ENCODE measurements around the gene CTPS1. TPM values are rescaled to one million over a fixed set of nuclear protein-coding genes. Genes with fewer than 3 reads are reported as not detected.
A peak's percentile ranks its signal among the peaks of the same experiment; 100 is the strongest.

CTPS1 gene
- total and polyA plus RNA-seq, 10 donors: 7.9 to 27.7 (median 16.1) TPM

DNA sequence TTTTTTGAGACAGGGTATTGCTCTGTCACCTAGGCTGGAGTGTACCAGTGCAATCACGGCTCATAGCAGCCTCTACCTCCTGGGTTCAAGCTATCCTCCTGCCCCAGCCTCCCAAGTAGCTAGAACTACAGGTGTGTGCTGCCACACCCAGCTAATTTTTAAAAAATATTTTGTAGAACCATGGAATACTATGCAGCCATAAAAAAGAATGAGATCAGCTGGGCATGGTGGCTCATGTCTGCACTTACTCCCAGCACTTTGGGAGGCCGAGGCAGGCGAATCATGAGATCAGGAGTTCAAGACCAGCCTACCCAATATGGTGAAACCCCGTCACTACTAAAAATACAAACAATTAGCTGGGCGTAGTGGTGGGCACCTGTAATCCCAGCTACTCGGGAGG, 29.9 kb upstream of the CTPS1 start:
- Histone ChIP-seq H3K27ac (peak overlapping the region in 1 of 8 donors; percentile 60), H3K9me3 (no peaks in the 10 kb centered on the region), H3K4me3 (no peak overlapping the region), H3K36me3 (no peaks in the 10 kb centered on the region), H3K4me1 (peaks cover 0 to 27% (median 14%) of the 10 kb centered on the region in 6 donors), H3K27me3 (replicated peaks in 1 of 7) (peaks cover 0 to 34% (median 3%) of the 10 kb centered on the region in 7 donors)
- TF ChIP-seq, protein P1, sequence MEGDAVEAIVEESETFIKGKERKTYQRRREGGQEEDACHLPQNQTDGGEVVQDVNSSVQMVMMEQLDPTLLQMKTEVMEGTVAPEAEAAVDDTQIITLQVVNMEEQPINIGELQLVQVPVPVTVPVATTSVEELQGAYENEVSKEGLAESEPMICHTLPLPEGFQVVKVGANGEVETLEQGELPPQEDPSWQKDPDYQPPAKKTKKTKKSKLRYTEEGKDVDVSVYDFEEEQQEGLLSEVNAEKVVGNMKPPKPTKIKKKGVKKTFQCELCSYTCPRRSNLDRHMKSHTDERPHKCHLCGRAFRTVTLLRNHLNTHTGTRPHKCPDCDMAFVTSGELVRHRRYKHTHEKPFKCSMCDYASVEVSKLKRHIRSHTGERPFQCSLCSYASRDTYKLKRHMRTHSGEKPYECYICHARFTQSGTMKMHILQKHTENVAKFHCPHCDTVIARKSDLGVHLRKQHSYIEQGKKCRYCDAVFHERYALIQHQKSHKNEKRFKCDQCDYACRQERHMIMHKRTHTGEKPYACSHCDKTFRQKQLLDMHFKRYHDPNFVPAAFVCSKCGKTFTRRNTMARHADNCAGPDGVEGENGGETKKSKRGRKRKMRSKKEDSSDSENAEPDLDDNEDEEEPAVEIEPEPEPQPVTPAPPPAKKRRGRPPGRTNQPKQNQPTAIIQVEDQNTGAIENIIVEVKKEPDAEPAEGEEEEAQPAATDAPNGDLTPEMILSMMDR (IDR thresholded peaks at IDR 0.05 in 8 of 11, conservative IDR thresholded peaks at IDR 0.05 in 3 of 11): no peak
- TF ChIP-seq POLR2A (IDR thresholded peaks at IDR 0.05): no peak
- WGBS, 5 donors: 83 to 96% (median 88%) methylated on average over 6 of the region's 6 CpGs
- intact Hi-C loops (cut with DNase I; ENCODE audit: low total_unique reads): loop anchor here (5.0 kb wide), 1 partner anchor 87 kb away; the partner anchor contains the start of gene CITED4
- DNase-seq: no peak

DNA sequence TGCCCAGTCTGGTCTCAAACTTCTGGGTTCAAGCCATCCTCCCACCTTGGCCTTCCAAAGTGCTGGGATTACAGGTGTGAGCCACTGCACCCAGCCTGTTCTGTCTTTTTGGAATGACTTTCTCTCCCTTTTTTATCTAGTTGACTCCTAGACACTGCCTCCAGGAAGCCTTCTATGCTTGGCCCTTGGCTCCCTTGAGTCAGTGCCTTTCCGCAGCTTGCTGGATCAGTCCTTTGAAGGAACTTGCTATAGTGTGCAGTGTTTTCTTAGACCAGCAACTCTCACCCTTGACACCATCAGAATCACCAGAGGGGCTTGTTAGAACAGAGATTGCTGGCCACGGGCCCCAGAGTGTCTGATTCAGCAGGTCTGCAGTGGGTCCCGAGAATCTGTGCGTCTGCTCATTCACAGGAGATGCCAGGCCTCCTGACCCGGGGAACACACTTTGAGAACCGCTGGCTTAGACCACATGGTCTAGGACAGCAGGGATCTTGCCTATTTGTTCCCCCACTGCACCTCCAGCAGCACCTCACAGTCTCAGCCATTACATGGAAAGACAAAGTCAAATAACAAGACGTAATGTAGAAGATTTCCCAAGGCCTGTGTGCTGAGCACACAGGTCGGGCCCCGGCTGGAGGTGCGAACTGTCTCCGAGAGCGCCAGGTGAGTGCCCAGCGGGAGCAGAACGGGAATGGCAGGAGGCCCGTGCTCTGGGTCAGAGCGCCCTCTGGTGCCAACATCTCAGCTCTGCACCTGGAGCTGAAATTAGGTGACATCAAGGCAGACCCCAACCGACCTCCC, 27.4 kb upstream of the CTPS1 start:
- Histone ChIP-seq H3K4me1 (peaks cover 0 to 39% (median 21%) of the 10 kb centered on the region in 6 donors), H3K9me3 (no peaks in the 10 kb centered on the region), H3K4me3 (no peak overlapping the region), H3K36me3 (no peaks in the 10 kb centered on the region), H3K27me3 (replicated peaks in 1 of 7) (peaks cover 0 to 41% (median 4%) of the 10 kb centered on the region in 7 donors), H3K27ac (no peak overlapping the region)
- intact Hi-C loops (cut with DNase I; ENCODE audit: low total_unique reads): loop anchor here (5.0 to 10.0 kb wide), 2 partner anchors 105 to 337 kb away; no protein-coding TSS in a partner anchor
- 21 to 47% (median 24%) methylated on average over 10 to 17 of the region's 17 CpGs for WGBS, 5 donors
- TF ChIP-seq POLR2AphosphoS5 (IDR thresholded peaks at IDR 0.05) (peak in 2 of 3 donors; percentile 26 to 27), POLR2A (IDR thresholded peaks at IDR 0.05) (no peak)
- TF ChIP-seq, protein P1 (IDR thresholded peaks at IDR 0.05 in 8 of 11, conservative IDR thresholded peaks at IDR 0.05 in 3 of 11): peak; percentile 45 to 89 (median 83)
- peak; percentile 85 for DNase-seq

DNA sequence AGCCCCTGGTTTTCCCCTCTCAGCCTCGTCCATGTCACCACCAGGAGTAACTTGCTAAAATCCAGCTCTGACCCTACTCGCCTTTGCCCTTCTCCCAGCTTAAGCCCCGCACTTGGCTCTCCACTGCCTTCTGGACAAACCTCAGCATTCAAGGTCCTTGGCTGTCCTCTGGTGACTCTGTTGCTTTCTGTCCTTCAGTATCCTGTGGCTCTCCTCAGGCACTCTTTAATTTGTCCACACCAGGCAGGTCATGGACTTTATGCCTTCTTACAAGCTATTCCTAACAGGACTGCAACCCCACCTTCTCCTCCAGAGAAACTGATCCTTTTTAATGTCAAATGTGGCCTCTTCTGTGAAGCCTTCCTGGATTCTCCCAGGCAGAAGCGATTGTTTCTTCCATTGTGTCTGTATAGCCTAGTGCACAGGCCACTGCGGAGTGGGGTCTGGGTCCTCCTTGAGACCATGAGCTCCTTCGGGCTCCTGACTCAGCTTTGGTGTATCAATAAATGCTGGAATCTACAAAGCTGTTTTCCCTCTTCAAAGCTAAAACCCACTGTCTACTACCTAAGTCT, 26.7 kb upstream of the CTPS1 start:
- WGBS, 5 donors: 41 to 48% (median 46%) methylated on average over 6 of the region's 6 CpGs
- H3K36me3 ChIP-seq: no peaks in the 10 kb centered on the region
- H3K9me3 ChIP-seq: peaks cover 0 to under 1% (median 0%) of the 10 kb centered on the region in 8 donors
- peaks cover 0 to 41% (median 4%) of the 10 kb centered on the region in 7 donors for H3K27me3 ChIP-seq (replicated peaks in 1 of 7)
- DNase-seq: no peak
- H3K4me1 ChIP-seq: peaks cover 0 to 39% (median 21%) of the 10 kb centered on the region in 6 donors
- H3K27ac ChIP-seq: no peak overlapping the region
- intact Hi-C loops (cut with DNase I; ENCODE audit: low total_unique reads): loop anchor here (5.0 to 10.0 kb wide), 2 partner anchors 106 to 338 kb away; no protein-coding TSS in a partner anchor
- no peak overlapping the region for H3K4me3 ChIP-seq
- TF ChIP-seq, protein P1 (IDR thresholded peaks at IDR 0.05 in 8 of 11, conservative IDR thresholded peaks at IDR 0.05 in 3 of 11): peak in 7 of 11 experiments; percentile 0 to 63 (median 32)
- no peak for TF ChIP-seq POLR2AphosphoS5 (IDR thresholded peaks at IDR 0.05)

DNA sequence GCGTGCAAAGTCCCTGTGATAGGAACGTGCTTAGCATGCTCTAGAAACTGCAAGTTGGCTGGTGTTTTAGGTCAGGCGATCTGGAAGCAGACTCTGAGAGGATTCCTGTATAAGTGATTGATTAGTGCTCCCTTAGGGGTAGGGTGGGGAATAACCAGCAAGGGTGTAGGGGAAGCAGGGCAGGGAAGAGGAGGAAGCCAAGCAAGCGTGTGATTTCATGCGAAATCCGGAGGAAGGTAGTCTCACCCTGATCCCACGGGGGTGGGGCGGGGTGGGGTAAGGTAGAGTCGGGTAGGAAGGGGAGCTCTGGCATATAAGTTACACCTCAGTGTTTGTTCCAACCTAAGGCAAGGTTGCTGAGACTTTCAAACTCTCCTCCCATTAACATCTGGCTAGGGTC, 24.9 kb upstream of the CTPS1 start:
- DNase-seq: no peak

More for the DNA sequence above, 24.9 kb upstream of the CTPS1 start:
- Histone ChIP-seq H3K27ac (no peak overlapping the region), H3K4me3 (no peak overlapping the region), H3K4me1 (peaks cover 0 to 24% (median 12%) of the 10 kb centered on the region in 6 donors), H3K36me3 (no peaks in the 10 kb centered on the region), H3K27me3 (replicated peaks in 1 of 7) (peaks cover 0 to 33% (median 4%) of the 10 kb centered on the region in 7 donors), H3K9me3 (peaks cover 0 to 6% (median 0%) of the 10 kb centered on the region in 8 donors)
- intact Hi-C loops (cut with DNase I; ENCODE audit: low total_unique reads): loop anchor here (5.0 to 10.0 kb wide), 2 partner anchors 107 to 340 kb away; no protein-coding TSS in a partner anchor
- TF ChIP-seq, protein P1 (IDR thresholded peaks at IDR 0.05 in 8 of 11, conservative IDR thresholded peaks at IDR 0.05 in 3 of 11): no peak
- TF ChIP-seq POLR2A (IDR thresholded peaks at IDR 0.05) (no peak), POLR2AphosphoS5 (IDR thresholded peaks at IDR 0.05) (no peak)
- 20 to 27% (median 24%) methylated on average over 9 of the region's 9 CpGs for WGBS, 5 donors
